T-helper 17 cell (primary cell): Measurements from ENCODE around the gene B4GALNT4. TPM values are rescaled to one million over a fixed set of nuclear protein-coding genes. Genes with fewer than 3 reads are reported as not detected.

Experiments
- ATAC-seq: fragments of 150-1000 bp; cut with Tn5 transposase; 2 replicates; pipeline ENCODE4 v1.10.0; 2021; ENCODE audit warnings: mild to moderate bottlenecking, moderate library complexity
- DNase-seq, 3 donors: peaks; one replicate each; pipeline versions ENCODE4 v3.0.0 to v3.0.0-alpha.2; 2020 to 2021
- H3K9me3 ChIP-seq: one replicate; pipeline ENCODE4 v1.7.0; 2013; ENCODE audit warnings: low read length, mild to moderate bottlenecking; ENCODE audit not compliant: control insufficient read depth, poor library complexity, severe bottlenecking
- H3K27ac Mint-ChIP-seq: one replicate; pipeline ENCODE4 v1.8.0; 2022; ENCODE audit warnings: mild to moderate bottlenecking, moderate library complexity, mixed read lengths
- H3K27me3 Mint-ChIP-seq: one replicate; pipeline ENCODE4 v1.8.0; 2022; ENCODE audit warnings: mixed read lengths
- H3K36me3 Mint-ChIP-seq: one replicate; pipeline ENCODE4 v1.8.0; 2022; ENCODE audit warnings: low read depth, mixed read lengths
- H3K4me1 Mint-ChIP-seq: one replicate; pipeline ENCODE4 v1.8.0; 2022; ENCODE audit warnings: mild to moderate bottlenecking, mixed read lengths
- H3K4me3 Mint-ChIP-seq: one replicate; pipeline ENCODE4 v1.8.0; 2022; ENCODE audit warnings: mild to moderate bottlenecking, moderate library complexity, mixed read lengths
- total RNA-seq, 4 donors: library from RNA in 2 of 4; stranded (reverse) in 2 of 4; gene quantifications; one replicate each; pipeline ENCODE4 v1.2.3 and lab custom pipeline; 2022 to 2026

The B4GALNT4 gene
- total RNA-seq, 2 donors from 2014 or later, result 6.0 to 8.6 TPM

DNA sequence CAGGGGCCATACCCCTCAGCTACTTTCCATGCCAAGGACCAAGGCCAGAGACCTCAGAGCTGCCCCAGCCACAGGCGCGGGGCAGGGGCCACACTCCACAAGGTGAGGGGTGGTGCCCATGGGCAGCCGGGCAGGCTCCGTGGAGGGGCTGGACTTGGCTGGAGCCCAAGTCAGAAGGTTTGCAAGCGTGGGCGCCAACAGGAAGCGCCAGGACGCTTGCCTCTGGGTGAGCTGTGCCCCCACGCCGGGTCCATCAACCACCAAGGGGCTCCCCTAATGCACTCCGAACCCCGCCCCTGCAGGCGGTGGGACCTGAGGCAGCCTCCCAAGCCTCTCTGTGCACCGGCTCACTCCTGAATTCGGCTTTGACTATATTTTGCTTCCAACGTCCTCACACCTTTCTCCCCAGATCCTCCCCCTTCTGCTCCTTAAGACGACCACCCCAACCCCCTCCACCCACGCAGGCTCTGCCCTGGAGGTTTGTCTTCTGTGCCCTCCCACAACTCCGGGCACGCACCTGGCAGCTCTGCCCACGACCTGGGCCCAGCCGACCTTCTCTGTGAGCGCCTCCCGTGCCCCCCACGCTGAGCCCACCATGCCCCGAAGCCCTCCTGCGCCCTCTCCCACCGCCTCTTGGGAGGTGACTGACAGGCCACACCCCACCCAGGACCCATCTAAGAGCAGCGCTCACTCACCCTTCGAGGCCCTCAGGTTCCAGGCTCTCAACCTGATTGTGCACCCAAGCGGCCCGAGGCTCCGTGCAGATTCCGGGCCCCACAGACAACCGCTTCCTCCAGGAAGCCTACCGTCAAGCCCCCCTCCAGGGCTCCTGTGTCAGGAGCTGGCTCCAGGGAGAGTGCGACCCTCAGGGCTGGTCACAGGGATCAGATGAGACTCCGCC lies 22.1 kb downstream of the B4GALNT4 start:
- Mint-ChIP-seq H3K27ac (no peak overlapping the region), H3K4me3 (no peak overlapping the region), H3K36me3 (no peaks in the 10 kb centered on the region), H3K4me1 (peaks cover 3% of the 10 kb centered on the region), H3K27me3 (no peaks in the 10 kb centered on the region)
- no peak for ATAC-seq
- H3K9me3 ChIP-seq, result no peaks in the 10 kb centered on the region
- DNase-seq, result no peak

DNA sequence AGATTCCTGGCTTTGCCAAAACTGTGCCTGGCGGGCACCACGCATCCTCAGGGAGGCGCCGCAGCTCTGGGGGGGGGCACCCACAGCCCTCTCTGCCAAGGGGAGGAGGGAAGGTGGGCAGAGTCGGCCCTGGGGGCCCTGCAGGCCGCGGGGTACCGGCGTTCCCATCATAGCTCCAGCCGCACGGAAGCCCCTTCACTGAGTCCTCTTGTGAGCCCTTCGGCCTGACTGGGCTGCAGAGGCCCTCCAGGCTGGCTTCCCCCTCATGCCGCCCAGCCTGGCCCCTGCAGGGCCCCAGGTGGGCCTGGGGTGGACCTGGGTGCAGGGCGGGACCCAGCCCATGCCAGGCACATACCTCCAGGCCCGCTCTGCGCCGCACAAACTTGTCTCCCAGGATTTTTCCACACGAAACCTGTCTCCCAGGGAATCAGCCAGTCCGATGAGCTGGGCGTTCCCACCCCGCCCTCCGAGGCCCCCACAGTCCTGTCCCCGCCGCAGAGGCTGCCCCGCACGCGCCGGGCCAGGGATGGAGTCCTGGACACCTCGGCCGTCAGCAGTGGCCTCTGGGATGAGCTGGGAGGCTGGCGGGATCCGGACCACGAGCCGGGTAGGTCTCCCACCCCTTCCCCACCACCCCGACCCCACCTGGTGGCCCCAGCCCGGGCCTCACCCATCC lies 22.9 kb downstream of the B4GALNT4 start:
- Mint-ChIP-seq H3K27ac (no peak overlapping the region), H3K36me3 (no peaks in the 10 kb centered on the region), H3K4me1 (peaks cover 3% of the 10 kb centered on the region), H3K4me3 (no peak overlapping the region), H3K27me3 (no peaks in the 10 kb centered on the region)
- H3K9me3 ChIP-seq, result no peaks in the 10 kb centered on the region
- ATAC-seq (no peak), DNase-seq (no peak)

DNA sequence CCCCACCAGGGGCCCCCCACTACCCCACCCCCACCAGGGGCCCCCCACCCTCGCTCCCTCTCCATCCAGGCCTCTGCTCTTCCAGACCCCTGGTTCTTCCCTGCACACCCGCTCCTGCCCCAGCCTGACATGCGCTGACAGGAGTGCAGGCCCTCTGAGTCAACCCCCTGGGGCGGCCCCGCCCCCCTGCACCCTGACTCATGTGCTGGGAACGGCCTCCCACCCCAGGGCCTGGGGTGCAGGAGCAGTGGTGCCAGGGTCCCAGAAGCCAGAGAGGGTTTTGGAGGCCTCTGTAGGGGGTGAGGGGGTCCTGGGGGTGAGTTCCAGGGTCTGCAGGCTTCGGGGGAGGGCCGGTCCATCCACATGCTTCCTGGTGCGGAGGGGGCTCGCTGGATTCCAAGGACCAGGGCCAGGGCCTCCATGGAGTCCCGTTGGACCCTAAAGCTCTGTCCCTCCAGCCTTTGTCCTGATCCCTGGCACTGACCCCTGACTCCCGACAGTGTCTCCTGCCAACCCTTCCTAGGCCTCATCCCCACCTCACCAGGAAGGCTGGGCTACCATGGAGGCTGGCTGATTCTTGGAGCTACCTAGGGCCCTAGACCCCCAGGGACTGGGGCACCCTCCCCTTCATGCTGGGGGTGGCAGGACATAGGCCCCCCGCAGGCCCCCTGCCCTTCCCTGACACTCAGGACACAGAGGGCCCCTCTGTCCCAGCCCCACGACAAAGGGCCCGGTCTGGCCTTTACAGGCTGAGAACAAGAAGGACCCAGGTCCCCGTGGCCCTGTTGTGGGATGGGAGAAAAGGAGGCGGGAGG lies 24.1 kb downstream of the B4GALNT4 start:
- no peak for ATAC-seq
- Mint-ChIP-seq H3K4me3 (no peak overlapping the region), H3K27ac (no peak overlapping the region), H3K27me3 (no peaks in the 10 kb centered on the region), H3K36me3 (no peaks in the 10 kb centered on the region), H3K4me1 (no peaks in the 10 kb centered on the region)
- DNase-seq, result no peak
- no peaks in the 10 kb centered on the region for H3K9me3 ChIP-seq

DNA sequence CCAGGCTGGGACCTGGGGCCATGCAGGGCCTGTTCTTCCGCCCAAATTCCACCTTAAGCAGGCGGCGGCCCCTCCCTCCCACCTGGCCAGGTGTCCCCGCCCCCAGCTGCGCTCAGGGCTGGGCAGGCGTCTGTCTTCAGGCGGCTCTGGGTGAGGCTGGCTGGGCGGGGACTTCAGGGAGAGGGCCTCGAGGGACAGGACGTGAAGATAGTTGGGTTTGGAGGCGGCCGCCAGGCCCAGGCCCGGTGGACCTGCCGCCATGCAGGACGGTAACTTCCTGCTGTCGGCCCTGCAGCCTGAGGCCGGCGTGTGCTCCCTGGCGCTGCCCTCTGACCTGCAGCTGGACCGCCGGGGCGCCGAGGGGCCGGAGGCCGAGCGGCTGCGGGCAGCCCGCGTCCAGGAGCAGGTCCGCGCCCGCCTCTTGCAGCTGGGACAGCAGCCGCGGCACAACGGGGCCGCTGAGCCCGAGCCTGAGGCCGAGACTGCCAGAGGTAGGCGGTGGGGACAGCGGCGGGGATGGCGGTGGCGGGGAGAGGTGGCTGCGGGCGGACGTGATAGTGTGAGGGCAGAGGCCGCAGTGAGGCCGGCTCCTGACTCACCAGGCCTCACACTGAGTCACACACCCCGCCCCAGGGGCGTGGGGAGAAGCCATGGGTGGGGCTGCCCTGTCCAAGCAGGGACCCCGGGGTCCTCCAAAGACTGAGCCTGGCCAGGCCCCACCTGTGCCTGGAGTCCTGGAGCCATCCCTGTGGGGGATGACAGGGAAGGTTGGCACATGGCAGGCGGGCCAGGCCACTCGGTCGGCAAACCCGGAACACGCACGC lies 24.9 kb downstream of the B4GALNT4 start, which contains the start of gene PKP3:
TSS of gene PKP3 (plus strand) at position 176 of the 824 bp plus-strand sequence. CDS start at position 260, 84 bp downstream.
- Mint-ChIP-seq H3K27me3 (no peaks in the 10 kb centered on the region), H3K4me3 (no peak within 1 kb of the TSS), H3K4me1 (peaks cover 3% of the 10 kb centered on the region), H3K36me3 (no peaks in the 10 kb centered on the region), H3K27ac (no peak within 1 kb of the TSS)
- no peaks in the 10 kb centered on the region for H3K9me3 ChIP-seq
- ATAC-seq, result no peak
- no peak for DNase-seq

DNA sequence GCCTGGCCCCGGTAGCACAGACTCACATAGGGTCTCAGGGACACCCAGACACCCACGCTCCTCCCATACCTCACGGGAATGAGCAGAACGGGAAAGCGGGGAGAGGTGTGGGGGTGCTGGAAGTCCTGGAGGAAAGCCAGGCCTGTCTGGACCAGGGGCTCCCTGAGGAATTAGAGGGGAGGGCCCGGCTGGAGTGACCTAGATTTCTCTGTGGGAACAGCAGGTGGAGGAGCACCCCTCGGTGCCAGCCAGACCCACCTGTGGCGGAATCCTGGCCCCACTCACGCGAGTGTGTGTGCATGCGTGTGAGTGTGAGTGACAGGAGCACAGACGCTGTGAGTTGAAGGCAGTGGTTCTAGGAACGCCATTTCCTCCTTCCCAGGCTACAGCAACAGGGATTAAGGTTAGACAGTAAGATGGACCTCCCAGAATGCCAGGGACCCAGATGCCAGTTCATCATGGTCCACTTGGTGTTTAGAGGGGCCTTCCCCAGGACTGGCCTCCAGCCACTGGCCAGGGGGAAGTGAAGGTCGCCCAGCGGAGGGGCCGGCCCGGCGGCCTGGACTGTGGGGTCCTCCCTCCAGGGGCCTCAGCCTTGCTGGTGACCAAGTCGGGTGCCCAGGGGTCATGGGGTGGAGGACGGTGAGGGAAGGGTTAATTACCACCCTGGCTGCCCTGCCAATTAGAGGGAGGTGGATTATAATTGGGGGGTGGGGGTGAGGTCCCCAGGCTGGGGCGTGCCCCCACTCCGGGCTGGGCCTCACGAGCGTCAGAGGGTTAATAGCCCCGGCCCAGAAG lies 25.8 kb downstream of the B4GALNT4 start:
- Mint-ChIP-seq H3K27ac (no peak overlapping the region), H3K27me3 (no peaks in the 10 kb centered on the region), H3K4me3 (no peak overlapping the region), H3K36me3 (no peaks in the 10 kb centered on the region), H3K4me1 (peaks cover 3% of the 10 kb centered on the region)
- ATAC-seq (no peak), DNase-seq (no peak)
- H3K9me3 ChIP-seq, result no peaks in the 10 kb centered on the region

DNA sequence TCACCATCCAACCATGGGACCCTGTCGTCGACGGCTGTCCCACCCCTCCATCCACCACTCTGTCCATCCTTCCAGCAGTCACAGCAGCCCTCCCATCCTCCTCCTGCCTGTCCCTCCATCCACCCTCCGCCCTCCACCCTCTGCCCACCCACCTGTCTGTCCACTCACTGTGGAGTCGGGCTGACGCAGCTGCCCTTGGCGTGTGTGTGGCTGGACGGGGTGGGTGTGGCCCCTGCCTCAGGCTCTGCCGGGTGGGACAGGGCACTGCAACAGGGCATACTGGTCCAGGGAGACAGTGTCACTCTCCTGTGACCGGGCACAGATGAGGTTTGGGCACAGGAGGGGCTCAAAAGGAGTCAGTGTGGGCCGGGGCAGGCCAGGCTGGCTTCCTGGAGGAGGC lies 26.6 kb downstream of the B4GALNT4 start:
- no peaks in the 10 kb centered on the region for H3K27me3 Mint-ChIP-seq
- DNase-seq (no peak), ATAC-seq (no peak)
- H3K9me3 ChIP-seq, result no peaks in the 10 kb centered on the region
- H3K36me3 Mint-ChIP-seq, result no peaks in the 10 kb centered on the region
- peaks cover 3% of the 10 kb centered on the region for H3K4me1 Mint-ChIP-seq
- peak overlapping the region; percentile 28 for H3K4me3 Mint-ChIP-seq
- no peak overlapping the region for H3K27ac Mint-ChIP-seq

DNA sequence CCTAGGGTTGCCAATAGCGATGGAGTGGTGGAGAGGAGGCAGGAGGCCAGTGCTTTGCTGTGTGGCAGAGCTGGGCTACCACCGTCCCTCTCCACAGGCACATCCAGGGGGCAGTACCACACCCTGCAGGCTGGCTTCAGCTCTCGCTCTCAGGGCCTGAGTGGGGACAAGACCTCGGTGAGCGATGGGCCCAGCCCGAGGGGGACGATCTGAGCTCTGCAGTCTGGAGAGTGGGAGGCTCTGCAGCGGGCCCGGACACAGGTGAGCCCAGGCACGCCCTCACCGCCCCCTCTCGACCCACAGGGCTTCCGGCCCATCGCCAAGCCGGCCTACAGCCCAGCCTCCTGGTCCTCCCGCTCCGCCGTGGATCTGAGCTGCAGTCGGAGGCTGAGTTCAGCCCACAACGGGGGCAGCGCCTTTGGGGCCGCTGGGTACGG lies 27.2 kb downstream of the B4GALNT4 start:
- peak overlapping the region; percentile 58 for H3K4me3 Mint-ChIP-seq
- H3K36me3 Mint-ChIP-seq, result no peaks in the 10 kb centered on the region
- no peaks in the 10 kb centered on the region for H3K27me3 Mint-ChIP-seq
- H3K9me3 ChIP-seq, result no peaks in the 10 kb centered on the region
- H3K4me1 Mint-ChIP-seq, result peaks cover 3% of the 10 kb centered on the region
- ATAC-seq, result peak; percentile 50
- no peak overlapping the region for H3K27ac Mint-ChIP-seq
- DNase-seq, result no peak

DNA sequence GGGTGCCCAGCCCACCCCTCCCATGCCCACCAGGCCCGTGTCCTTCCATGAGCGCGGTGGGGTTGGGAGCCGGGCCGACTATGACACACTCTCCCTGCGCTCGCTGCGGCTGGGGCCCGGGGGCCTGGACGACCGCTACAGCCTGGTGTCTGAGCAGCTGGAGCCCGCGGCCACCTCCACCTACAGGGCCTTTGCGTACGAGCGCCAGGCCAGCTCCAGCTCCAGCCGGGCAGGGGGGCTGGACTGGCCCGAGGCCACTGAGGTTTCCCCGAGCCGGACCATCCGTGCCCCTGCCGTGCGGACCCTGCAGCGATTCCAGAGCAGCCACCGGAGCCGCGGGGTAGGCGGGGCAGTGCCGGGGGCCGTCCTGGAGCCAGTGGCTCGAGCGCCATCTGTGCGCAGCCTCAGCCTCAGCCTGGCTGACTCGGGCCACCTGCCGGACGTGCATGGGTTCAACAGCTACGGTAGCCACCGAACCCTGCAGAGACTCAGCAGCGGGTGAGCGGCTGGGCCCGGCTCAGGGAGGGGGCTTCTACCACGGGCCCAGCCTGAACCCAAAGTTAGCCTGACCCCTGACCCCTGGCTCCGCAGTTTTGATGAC lies 27.7 kb downstream of the B4GALNT4 start:
- no peaks in the 10 kb centered on the region for H3K9me3 ChIP-seq
- H3K27ac Mint-ChIP-seq, result no peak overlapping the region
- ATAC-seq (peak; percentile 79), DNase-seq (peak in 1 of 3 donors; percentile 39)
- H3K36me3 Mint-ChIP-seq, result no peaks in the 10 kb centered on the region
- H3K27me3 Mint-ChIP-seq, result no peaks in the 10 kb centered on the region
- peak overlapping the region; percentile 58 for H3K4me3 Mint-ChIP-seq
- peaks cover 3% of the 10 kb centered on the region for H3K4me1 Mint-ChIP-seq

DNA sequence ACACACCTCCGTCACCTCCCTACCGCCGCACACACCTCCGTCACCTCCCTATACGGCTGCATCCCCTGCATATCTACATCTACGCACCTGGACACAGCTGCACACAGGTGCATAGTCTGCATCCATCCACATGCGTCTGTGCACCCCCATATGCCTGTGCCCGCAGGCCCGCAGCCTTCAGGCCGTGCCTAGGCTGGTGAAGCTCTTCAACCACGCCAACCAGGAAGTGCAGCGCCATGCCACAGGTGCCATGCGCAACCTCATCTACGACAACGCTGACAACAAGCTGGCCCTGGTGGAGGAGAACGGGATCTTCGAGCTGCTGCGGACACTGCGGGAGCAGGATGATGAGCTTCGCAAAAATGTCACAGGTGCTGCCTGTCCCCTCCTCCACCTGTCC lies 29.5 kb downstream of the B4GALNT4 start:
- DNase-seq, result no peak
- Mint-ChIP-seq H3K36me3 (no peaks in the 10 kb centered on the region), H3K27me3 (no peaks in the 10 kb centered on the region), H3K27ac (no peak overlapping the region), H3K4me3 (peak overlapping the region; percentile 49), H3K4me1 (peaks cover 3% of the 10 kb centered on the region)
- H3K9me3 ChIP-seq, result no peaks in the 10 kb centered on the region
- no peak for ATAC-seq

DNA sequence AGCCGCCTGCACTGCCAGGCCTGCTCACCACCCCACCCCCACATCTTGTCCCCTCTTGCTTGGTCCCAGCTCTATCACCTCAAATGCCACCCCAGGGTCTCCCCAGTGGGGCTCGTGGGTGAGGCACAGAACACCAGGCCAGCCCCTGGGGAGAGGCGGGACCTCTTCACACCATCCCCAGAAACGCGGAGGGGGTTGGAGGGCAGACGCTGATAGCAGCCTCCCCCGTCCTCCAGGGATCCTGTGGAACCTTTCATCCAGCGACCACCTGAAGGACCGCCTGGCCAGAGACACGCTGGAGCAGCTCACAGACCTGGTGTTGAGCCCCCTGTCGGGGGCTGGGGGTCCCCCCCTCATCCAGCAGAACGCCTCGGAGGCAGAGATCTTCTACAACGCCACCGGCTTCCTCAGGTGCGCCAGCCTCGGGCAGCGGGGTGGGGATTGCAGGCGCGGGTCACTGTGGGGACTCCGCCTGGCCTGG lies 30.5 kb downstream of the B4GALNT4 start:
- H3K36me3 Mint-ChIP-seq, result no peaks in the 10 kb centered on the region
- no peaks in the 10 kb centered on the region for H3K27me3 Mint-ChIP-seq
- peak in 1 of 3 donors; percentile 3 for DNase-seq
- H3K27ac Mint-ChIP-seq, result no peak overlapping the region
- H3K9me3 ChIP-seq, result no peaks in the 10 kb centered on the region
- peaks cover 3% of the 10 kb centered on the region for H3K4me1 Mint-ChIP-seq
- H3K4me3 Mint-ChIP-seq, result no peak overlapping the region
- no peak for ATAC-seq

DNA sequence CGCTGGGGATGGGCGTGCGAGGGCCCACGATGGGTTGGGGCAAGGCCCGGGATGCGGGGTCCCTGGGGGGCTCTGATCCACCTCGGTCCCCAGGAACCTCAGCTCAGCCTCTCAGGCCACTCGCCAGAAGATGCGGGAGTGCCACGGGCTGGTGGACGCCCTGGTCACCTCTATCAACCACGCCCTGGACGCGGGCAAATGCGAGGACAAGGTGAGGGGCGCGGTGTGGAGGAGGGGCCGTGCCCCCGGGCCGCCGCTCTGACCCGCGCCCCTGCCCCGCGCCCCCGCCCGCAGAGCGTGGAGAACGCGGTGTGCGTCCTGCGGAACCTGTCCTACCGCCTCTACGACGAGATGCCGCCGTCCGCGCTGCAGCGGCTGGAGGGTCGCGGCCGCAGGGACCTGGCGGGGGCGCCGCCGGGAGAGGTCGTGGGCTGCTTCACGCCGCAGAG lies 31.0 kb downstream of the B4GALNT4 start:
- Mint-ChIP-seq H3K36me3 (no peaks in the 10 kb centered on the region), H3K4me1 (peaks cover 4% of the 10 kb centered on the region)

More for the DNA sequence above, 31.0 kb downstream of the B4GALNT4 start:
- ATAC-seq (no peak), DNase-seq (peak in 1 of 3 donors; percentile 3)
- H3K27ac Mint-ChIP-seq, result no peak overlapping the region
- no peaks in the 10 kb centered on the region for H3K27me3 Mint-ChIP-seq
- no peaks in the 10 kb centered on the region for H3K9me3 ChIP-seq
- H3K4me3 Mint-ChIP-seq, result no peak overlapping the region
